ENCODE measurements around the gene TFF3. TPM values are rescaled to one million over a fixed set of nuclear protein-coding genes. Genes with fewer than 3 reads are reported as not detected.

The TFF3 gene
- total and polyA plus RNA-seq, 2 of the 4 experiments (the other 2 are of a cell fraction), result not detected

DNA sequence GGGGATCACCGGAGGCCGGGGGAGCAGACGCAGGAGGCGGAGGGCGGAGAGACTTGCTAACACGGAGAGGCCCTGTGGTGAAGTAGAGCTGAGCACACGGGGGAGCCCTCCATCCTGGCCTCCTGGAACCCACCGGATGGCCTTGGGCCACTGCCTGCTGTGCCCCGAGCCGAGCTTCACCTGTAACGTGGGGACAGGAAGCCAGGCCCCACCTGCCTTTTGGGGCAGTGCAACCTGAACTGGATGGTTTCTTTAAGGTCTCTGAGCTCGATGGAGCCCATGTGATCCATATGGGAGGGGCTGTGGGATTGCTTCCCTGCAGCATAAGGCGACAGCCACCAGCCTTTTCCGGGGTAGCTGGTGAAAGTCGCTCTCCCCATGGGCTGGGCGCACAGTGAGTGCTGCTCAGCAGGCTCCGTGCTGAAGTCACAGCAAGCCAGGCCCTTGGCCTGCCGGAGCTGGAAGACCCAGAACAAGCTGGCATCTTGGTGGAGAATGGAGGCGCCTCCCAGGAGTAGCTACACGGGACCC, 35.8 kb downstream of the TFF3 start:
- ATAC-seq (ENCODE audit: low read depth), result no peak
- WGBS, 2 experiments (ENCODE audit: extremely low coverage in 2 of 2, insufficient read length in 1 of 2), result 100% methylated on average over 3 of the region's 20 CpGs; no CpG with 5 or more reads in 1 of the 2 experiments
- POLR2A ChIA-PET (ENCODE audit: unreplicated experiment), result no interaction called here
- Histone ChIP-seq H3K4ac (ENCODE audit: low read depth, low read length) (no peak overlapping the region), H4K91ac (ENCODE audit: insufficient read depth, low read depth, low read length) (no peak overlapping the region), H4K20me1 (ENCODE audit: insufficient read depth, low read length) (no peaks in the 10 kb centered on the region), H3K27ac (ENCODE audit: insufficient read depth, low read length) (no peak overlapping the region), H3K27me3 (ENCODE audit: control insufficient read depth, insufficient read depth, low read length) (no peaks in the 10 kb centered on the region), H3K36me3 (ENCODE audit: control insufficient read depth, insufficient read depth, low read length) (peaks cover 15% of the 10 kb centered on the region; the same call in 1 of the 2 replicates), H3K4me3 (ENCODE audit: insufficient read depth, low read depth, low read length) (no peak overlapping the region), H2AK5ac (ENCODE audit: low read depth, low read length) (no peak overlapping the region), H3K79me1 (ENCODE audit: low read depth in 1 of 2, low read length in 2 of 2) (no peaks in the 10 kb centered on the region), H2BK20ac (ENCODE audit: low read depth, low read length) (no peak overlapping the region), H3K14ac (replicated peaks; ENCODE audit: low read depth, low read length) (no peak overlapping the region), H4K8ac (ENCODE audit: low read depth in 2 of 2, low read length in 2 of 2) (no peak overlapping the region), H2AFZ (replicated peaks; ENCODE audit: low read length, poor library complexity) (no peak overlapping the region), H2BK5ac (ENCODE audit: low read depth, low read length, poor library complexity, severe bottlenecking) (no peak overlapping the region), H3K23ac (ENCODE audit: low read depth, low read length) (no peak overlapping the region), H3K4me1 (ENCODE audit: control insufficient read depth, insufficient read depth, low read length) (peaks cover 7% of the 10 kb centered on the region; the same call in 1 of the 2 replicates), H3K4me2 (ENCODE audit: low read depth, low read length) (no peak overlapping the region), H3K9me1 (ENCODE audit: insufficient read depth, low read length) (peaks cover 4% of the 10 kb centered on the region; the same call in 1 of the 2 replicates), H2BK120ac (ENCODE audit: low read depth, low read length) (no peak overlapping the region), H2AK9ac (replicated peaks; ENCODE audit: low read depth, low read length, poor library complexity) (no peak overlapping the region), H3K56ac (ENCODE audit: extremely low read depth, insufficient read depth, low read length) (no peak overlapping the region), H2BK15ac (ENCODE audit: low read depth, low read length) (no peak overlapping the region), H3K18ac (ENCODE audit: low read depth, low read length) (no peak overlapping the region), H3K9ac (ENCODE audit: low read depth, low read length) (no peak overlapping the region), H4K5ac (ENCODE audit: low read depth, low read length) (no peak overlapping the region), H3K9me3 (ENCODE audit: control insufficient read depth, insufficient read depth, low read length) (no peaks in the 10 kb centered on the region)
- intact Hi-C loops (cut with micrococcal nuclease) (no loop called here), in situ Hi-C loops (cut with MboI; ENCODE audit: low sequenced_read_pairs) (no loop called here), dilution Hi-C loops (cut with HindIII; ENCODE audit: low sequenced_read_pairs, unreplicated experiment) (no loop called here)
- DNase-seq, result no peak
- TF ChIP-seq CHD1 (IDR thresholded peaks at IDR 0.05; ENCODE audit: low read depth, low read length) (no peak), FOS (IDR thresholded peaks at IDR 0.05; ENCODE audit: low read depth, low read length) (no peak), RFX5 (IDR thresholded peaks at IDR 0.05; ENCODE audit: low read depth, low read length) (no peak), CEBPB (IDR thresholded peaks at IDR 0.05; ENCODE audit: low read depth, low read length) (no peak), POLR2A (IDR thresholded peaks at IDR 0.05; ENCODE audit: low read depth, low read length) (no peak), SMC3 (IDR thresholded peaks at IDR 0.05; ENCODE audit: low read depth, low read length) (no peak), RCOR1 (IDR thresholded peaks at IDR 0.05; ENCODE audit: insufficient replicate concordance, low read length) (no peak), RAD21 (IDR thresholded peaks at IDR 0.05; ENCODE audit: low read length) (no peak), MAZ (IDR thresholded peaks at IDR 0.05; ENCODE audit: borderline replicate concordance, low read depth, low read length) (no peak), NFE2L2 (IDR thresholded peaks at IDR 0.05; ENCODE audit: low read depth, low read length) (no peak), MXI1 (IDR thresholded peaks at IDR 0.05; ENCODE audit: borderline replicate concordance, low read depth, low read length) (no peak), BHLHE40 (IDR thresholded peaks at IDR 0.05; ENCODE audit: low read depth, low read length) (no peak), MAFK (IDR thresholded peaks at IDR 0.05; ENCODE audit: low read depth, low read length) (no peak)
- TF ChIP-seq, protein P1, sequence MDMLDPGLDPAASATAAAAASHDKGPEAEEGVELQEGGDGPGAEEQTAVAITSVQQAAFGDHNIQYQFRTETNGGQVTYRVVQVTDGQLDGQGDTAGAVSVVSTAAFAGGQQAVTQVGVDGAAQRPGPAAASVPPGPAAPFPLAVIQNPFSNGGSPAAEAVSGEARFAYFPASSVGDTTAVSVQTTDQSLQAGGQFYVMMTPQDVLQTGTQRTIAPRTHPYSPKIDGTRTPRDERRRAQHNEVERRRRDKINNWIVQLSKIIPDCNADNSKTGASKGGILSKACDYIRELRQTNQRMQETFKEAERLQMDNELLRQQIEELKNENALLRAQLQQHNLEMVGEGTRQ (IDR thresholded peaks at IDR 0.05; ENCODE audit: low read depth, low read length), result no peak
- TF ChIP-seq, protein P2, sequence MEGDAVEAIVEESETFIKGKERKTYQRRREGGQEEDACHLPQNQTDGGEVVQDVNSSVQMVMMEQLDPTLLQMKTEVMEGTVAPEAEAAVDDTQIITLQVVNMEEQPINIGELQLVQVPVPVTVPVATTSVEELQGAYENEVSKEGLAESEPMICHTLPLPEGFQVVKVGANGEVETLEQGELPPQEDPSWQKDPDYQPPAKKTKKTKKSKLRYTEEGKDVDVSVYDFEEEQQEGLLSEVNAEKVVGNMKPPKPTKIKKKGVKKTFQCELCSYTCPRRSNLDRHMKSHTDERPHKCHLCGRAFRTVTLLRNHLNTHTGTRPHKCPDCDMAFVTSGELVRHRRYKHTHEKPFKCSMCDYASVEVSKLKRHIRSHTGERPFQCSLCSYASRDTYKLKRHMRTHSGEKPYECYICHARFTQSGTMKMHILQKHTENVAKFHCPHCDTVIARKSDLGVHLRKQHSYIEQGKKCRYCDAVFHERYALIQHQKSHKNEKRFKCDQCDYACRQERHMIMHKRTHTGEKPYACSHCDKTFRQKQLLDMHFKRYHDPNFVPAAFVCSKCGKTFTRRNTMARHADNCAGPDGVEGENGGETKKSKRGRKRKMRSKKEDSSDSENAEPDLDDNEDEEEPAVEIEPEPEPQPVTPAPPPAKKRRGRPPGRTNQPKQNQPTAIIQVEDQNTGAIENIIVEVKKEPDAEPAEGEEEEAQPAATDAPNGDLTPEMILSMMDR (conservative IDR thresholded peaks at IDR 0.05; ENCODE audit: low read depth, low read length), result no peak
- TF ChIP-seq, protein P3, sequence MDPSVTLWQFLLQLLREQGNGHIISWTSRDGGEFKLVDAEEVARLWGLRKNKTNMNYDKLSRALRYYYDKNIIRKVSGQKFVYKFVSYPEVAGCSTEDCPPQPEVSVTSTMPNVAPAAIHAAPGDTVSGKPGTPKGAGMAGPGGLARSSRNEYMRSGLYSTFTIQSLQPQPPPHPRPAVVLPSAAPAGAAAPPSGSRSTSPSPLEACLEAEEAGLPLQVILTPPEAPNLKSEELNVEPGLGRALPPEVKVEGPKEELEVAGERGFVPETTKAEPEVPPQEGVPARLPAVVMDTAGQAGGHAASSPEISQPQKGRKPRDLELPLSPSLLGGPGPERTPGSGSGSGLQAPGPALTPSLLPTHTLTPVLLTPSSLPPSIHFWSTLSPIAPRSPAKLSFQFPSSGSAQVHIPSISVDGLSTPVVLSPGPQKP (IDR thresholded peaks at IDR 0.05; ENCODE audit: borderline replicate concordance, low read depth, low read length), result no peak
- CTCF ChIA-PET, result no interaction called here
- BruUV-seq (replicated peaks), result no TSS peak
